CD8-positive, alpha-beta memory T cell (primary cell): ENCODE measurements around the gene NBEAL1. TPM values are rescaled to one million over a fixed set of nuclear protein-coding genes. Genes with fewer than 3 reads are reported as not detected.
"Not testable (repeated sequence)": the region's sequence is repeated elsewhere in the genome, so short reads cannot be mapped to it uniquely, and the experiment has no call there.

Experiments
- CTCF ChIA-PET: fragments of 350-600 bp; sonication (Branson Sonifier 250); formaldehyde crosslinking; loops from one replicate; lab custom pipeline; 2021; ENCODE audit warnings: antibody characterized with exemption; lab: Charles Lee
- POLR2A ChIA-PET: fragments of 350-600 bp; sonication (Branson Sonifier 250); formaldehyde crosslinking; loops from one replicate; lab custom pipeline; 2021; ENCODE audit warnings: antibody characterized with exemption; lab: Charles Lee
- DNase-seq, 5 donors: peaks; one replicate each; pipeline versions ENCODE4 v3.0.0 to v3.0.0-alpha.2; 2020 to 2022; ENCODE audit warnings: mixed read lengths in 1 of 5
- H3K27ac ChIP-seq: one replicate; pipeline ENCODE4 v1.7.0; 2013; ENCODE audit warnings: low read depth, mild to moderate bottlenecking, low read length, moderate library complexity
- H3K27me3 ChIP-seq: 2 replicates; pipeline ENCODE4 v1.7.0; 2013; ENCODE audit warnings: low read length, mild to moderate bottlenecking; ENCODE audit not compliant: insufficient read depth, poor library complexity, severe bottlenecking
- H3K36me3 ChIP-seq: 2 replicates; pipeline ENCODE4 v1.7.0; 2013; ENCODE audit warnings: mild to moderate bottlenecking, low read length, moderate library complexity; ENCODE audit not compliant: insufficient read depth
- H3K4me1 ChIP-seq: 2 replicates; pipeline ENCODE4 v1.7.0; 2013; ENCODE audit warnings: mild to moderate bottlenecking, low read length, moderate library complexity; ENCODE audit not compliant: insufficient read depth
- H3K4me3 ChIP-seq: 2 replicates; pipeline ENCODE4 v1.7.0; 2013; ENCODE audit warnings: mild to moderate bottlenecking, low read length
- H3K9me3 ChIP-seq: 2 replicates; pipeline ENCODE4 v1.7.0; 2013; ENCODE audit warnings: mild to moderate bottlenecking, low read length
- H3K27ac Mint-ChIP-seq, 8 donors: one replicate each; pipeline ENCODE4 v1.8.0; 2020 to 2021; ENCODE audit warnings: mixed read lengths in 8 of 8, mild to moderate bottlenecking in 6 of 8, inconsistent platforms in 3 of 8, moderate library complexity in 3 of 8
- H3K27me3 Mint-ChIP-seq, 2 donors: one replicate each; pipeline ENCODE4 v1.8.0; 2020 to 2021; ENCODE audit warnings: mixed read lengths in 2 of 2, mild to moderate bottlenecking in 1 of 2, moderate library complexity in 1 of 2
- H3K36me3 Mint-ChIP-seq, 3 donors: one replicate each; pipeline ENCODE4 v1.8.0; 2020 to 2021; ENCODE audit warnings: mixed read lengths in 3 of 3, inconsistent platforms in 1 of 3, mild to moderate bottlenecking in 1 of 3
- H3K4me1 Mint-ChIP-seq, 3 donors: one replicate each; pipeline ENCODE4 v1.8.0; 2020 to 2021; ENCODE audit warnings: mixed read lengths in 3 of 3, inconsistent platforms in 1 of 3, mild to moderate bottlenecking in 1 of 3
- H3K4me3 Mint-ChIP-seq, 7 donors: one replicate each; pipeline ENCODE4 v1.8.0; 2020 to 2021; ENCODE audit warnings: mixed read lengths in 7 of 7, mild to moderate bottlenecking in 6 of 7, moderate library complexity in 4 of 7, inconsistent platforms in 2 of 7
- H3K9me3 Mint-ChIP-seq, 5 donors: one replicate each; pipeline ENCODE4 v1.8.0; 2020 to 2022; ENCODE audit warnings: mixed read lengths in 5 of 5, mild to moderate bottlenecking in 3 of 5, moderate library complexity in 2 of 5, inconsistent platforms in 1 of 5
- polyA plus RNA-seq: library from polyadenylated mRNA; unstranded; fragments of 300-500 nt; fragmentation: Illumina TruSeq; gene quantifications from one replicate; pipeline ENCODE4 v1.2.3, GENCODE V29; 2021
- total RNA-seq, 2 experiments: library from RNA; stranded (reverse); gene quantifications; one replicate each; pipeline ENCODE4 v1.2.3, GENCODE V29; 2021

Gene NBEAL1
- total and polyA plus RNA-seq, 3 experiments from 2014 or later = 8.5 to 10.1 (median 8.6) TPM

GRCh38 chr2:202997113-202997512, 17.6 kb upstream of the NBEAL1 start:
- CTCF ChIA-PET, H3K9me3 Mint-ChIP-seq, H3K27me3 ChIP-seq, H3K4me3 ChIP-seq, H3K4me1 Mint-ChIP-seq, DNase-seq, H3K27ac Mint-ChIP-seq, H3K4me3 Mint-ChIP-seq, H3K36me3 ChIP-seq, H3K9me3 ChIP-seq, POLR2A ChIA-PET, H3K36me3 Mint-ChIP-seq, H3K4me1 ChIP-seq, H3K27ac ChIP-seq: not testable (repeated sequence)
- peaks cover 3 to 13% of the 10 kb centered on the region in 2 donors for H3K27me3 Mint-ChIP-seq

GRCh38 chr2:203002054-203002821, 12.4 kb upstream of the NBEAL1 start:
- Histone ChIP-seq H3K27ac (no peak overlapping the region), H3K9me3 (no peaks in the 10 kb centered on the region), H3K36me3 (no peaks in the 10 kb centered on the region), H3K27me3 (no peaks in the 10 kb centered on the region), H3K4me1 (no peaks in the 10 kb centered on the region), H3K4me3 (no peak overlapping the region)
- no peak for DNase-seq
- ChIA-PET CTCF (no interaction called here), POLR2A (no interaction called here)
- no peaks in the 10 kb centered on the region for H3K9me3 Mint-ChIP-seq
- H3K27me3 Mint-ChIP-seq = peaks cover 8 to 20% of the 10 kb centered on the region in 2 donors
- H3K27ac Mint-ChIP-seq = no peak overlapping the region
- no peaks in the 10 kb centered on the region for H3K4me1 Mint-ChIP-seq
- no peak overlapping the region for H3K4me3 Mint-ChIP-seq
- peaks cover 0 to 7% (median 0%) of the 10 kb centered on the region in 3 donors for H3K36me3 Mint-ChIP-seq

GRCh38 chr2:203003716-203004115, 11.0 kb upstream of the NBEAL1 start:
- Histone ChIP-seq H3K36me3 (no peaks in the 10 kb centered on the region), H3K9me3 (no peaks in the 10 kb centered on the region), H3K27ac (no peak overlapping the region), H3K27me3 (no peaks in the 10 kb centered on the region), H3K4me1 (no peaks in the 10 kb centered on the region), H3K4me3 (no peak overlapping the region)
- no peaks in the 10 kb centered on the region for H3K4me1 Mint-ChIP-seq
- no peak overlapping the region for H3K4me3 Mint-ChIP-seq
- peaks cover 0 to 3% (median 0%) of the 10 kb centered on the region in 5 donors for H3K9me3 Mint-ChIP-seq
- H3K27me3 Mint-ChIP-seq = peaks cover 10 to 25% of the 10 kb centered on the region in 2 donors
- DNase-seq = no peak
- H3K36me3 Mint-ChIP-seq = peaks cover 0 to 7% (median 0%) of the 10 kb centered on the region in 3 donors
- H3K27ac Mint-ChIP-seq = peak overlapping the region in 1 of 8 donors; percentile 38
- ChIA-PET CTCF (no interaction called here), POLR2A (no interaction called here)

- CTCF ChIA-PET = no interaction called here
- POLR2A ChIA-PET = no interaction called here
These were observed 2.0 kb downstream of the NBEAL1 start for GRCh38 chr2:203016716-203017115.

GRCh38 chr2:203018181-203018580, 3.5 kb downstream of the NBEAL1 start:
- POLR2A ChIA-PET = interaction anchor here (0.5 to 0.7 kb wide), 3 partner anchors 10 to 221 kb away, joined by 5 read pairs; partner anchors contain the start of gene CYP20A1
- H3K4me3 ChIP-seq = no peak overlapping the region
- peak overlapping the region; percentile 14 to 86 (median 55) for H3K27ac Mint-ChIP-seq

More at GRCh38 chr2:203016716-203017115, 2.0 kb downstream of the NBEAL1 start:
- Histone ChIP-seq H3K4me3 (no peak overlapping the region), H3K27ac (no peak overlapping the region), H3K27me3 (no peaks in the 10 kb centered on the region), H3K9me3 (no peaks in the 10 kb centered on the region), H3K36me3 (no peaks in the 10 kb centered on the region), H3K4me1 (peaks cover 26% of the 10 kb centered on the region)
- H3K36me3 Mint-ChIP-seq = peaks cover 0 to 8% (median 0%) of the 10 kb centered on the region in 3 donors
- DNase-seq = no peak
- H3K27me3 Mint-ChIP-seq = no peaks in the 10 kb centered on the region
- peak overlapping the region in 6 of 7 donors; percentile 1 to 56 (median 24) for H3K4me3 Mint-ChIP-seq
- H3K4me1 Mint-ChIP-seq = peaks cover 34 to 60% (median 46%) of the 10 kb centered on the region in 3 donors
- H3K27ac Mint-ChIP-seq = peak overlapping the region in 4 of 8 donors; percentile 24 to 68 (median 64)
- H3K9me3 Mint-ChIP-seq = no peaks in the 10 kb centered on the region

GRCh38 chr2:203019142-203019541, 4.5 kb downstream of the NBEAL1 start:
- peaks cover 0 to 6% (median 0%) of the 10 kb centered on the region in 3 donors for H3K36me3 Mint-ChIP-seq

More at GRCh38 chr2:203018181-203018580, 3.5 kb downstream of the NBEAL1 start:
- Histone ChIP-seq H3K4me1 (peaks cover 26% of the 10 kb centered on the region), H3K27ac (no peak overlapping the region), H3K9me3 (no peaks in the 10 kb centered on the region), H3K36me3 (no peaks in the 10 kb centered on the region), H3K27me3 (no peaks in the 10 kb centered on the region)
- Mint-ChIP-seq H3K9me3 (no peaks in the 10 kb centered on the region), H3K4me1 (peaks cover 34 to 58% (median 46%) of the 10 kb centered on the region in 3 donors), H3K27me3 (no peaks in the 10 kb centered on the region), H3K4me3 (peak overlapping the region in 5 of 7 donors; percentile 3 to 52 (median 14)), H3K36me3 (peaks cover 0 to 8% (median 0%) of the 10 kb centered on the region in 3 donors)
- CTCF ChIA-PET = interaction anchor here (1.6 kb wide), 1 partner anchor 17 kb away, joined by 4 read pairs; no protein-coding TSS in a partner anchor
- DNase-seq = no peak

GRCh38 chr2:203021991-203022390, 7.3 kb downstream of the NBEAL1 start:
- no peaks in the 10 kb centered on the region for H3K27me3 Mint-ChIP-seq
- Histone ChIP-seq H3K27ac (no peak overlapping the region), H3K4me3 (no peak overlapping the region), H3K27me3 (no peaks in the 10 kb centered on the region), H3K36me3 (no peaks in the 10 kb centered on the region), H3K4me1 (peaks cover 10% of the 10 kb centered on the region), H3K9me3 (no peaks in the 10 kb centered on the region)
- H3K9me3 Mint-ChIP-seq = no peaks in the 10 kb centered on the region
- CTCF ChIA-PET = interaction anchor here (1.2 kb wide), 1 partner anchor 8 kb away, joined by 3 read pairs; the partner anchor contains the start of gene NBEAL1
- POLR2A ChIA-PET = no interaction called here
- no peak overlapping the region for H3K4me3 Mint-ChIP-seq
- no peaks in the 10 kb centered on the region for H3K36me3 Mint-ChIP-seq
- DNase-seq = no peak
- no peak overlapping the region for H3K27ac Mint-ChIP-seq
- H3K4me1 Mint-ChIP-seq = peaks cover 19 to 31% (median 28%) of the 10 kb centered on the region in 3 donors

More at GRCh38 chr2:203019142-203019541, 4.5 kb downstream of the NBEAL1 start:
- Mint-ChIP-seq H3K9me3 (no peaks in the 10 kb centered on the region), H3K27me3 (no peaks in the 10 kb centered on the region), H3K4me1 (peaks cover 30 to 53% (median 41%) of the 10 kb centered on the region in 3 donors), H3K4me3 (no peak overlapping the region), H3K27ac (peak overlapping the region in 3 of 8 donors; percentile 14 to 71 (median 61))
- Histone ChIP-seq H3K4me3 (no peak overlapping the region), H3K4me1 (peaks cover 20% of the 10 kb centered on the region), H3K36me3 (no peaks in the 10 kb centered on the region), H3K9me3 (no peaks in the 10 kb centered on the region), H3K27me3 (no peaks in the 10 kb centered on the region), H3K27ac (no peak overlapping the region)
- ChIA-PET CTCF (no interaction called here), POLR2A (no interaction called here)
- no peak for DNase-seq

- Mint-ChIP-seq H3K4me1 (peaks cover 18 to 25% (median 24%) of the 10 kb centered on the region in 3 donors), H3K9me3 (no peaks in the 10 kb centered on the region), H3K4me3 (no peak overlapping the region), H3K27me3 (no peaks in the 10 kb centered on the region), H3K36me3 (no peaks in the 10 kb centered on the region), H3K27ac (peak overlapping the region in 1 of 8 donors; percentile 80)
- Histone ChIP-seq H3K36me3 (no peaks in the 10 kb centered on the region), H3K27ac (no peak overlapping the region), H3K4me3 (no peak overlapping the region), H3K9me3 (no peaks in the 10 kb centered on the region), H3K4me1 (peaks cover 8% of the 10 kb centered on the region), H3K27me3 (no peaks in the 10 kb centered on the region)
- POLR2A ChIA-PET = no interaction called here
- CTCF ChIA-PET = interaction anchor here (1.2 kb wide), 1 partner anchor 9 kb away, joined by 3 read pairs; the partner anchor contains the start of gene NBEAL1
- no peak for DNase-seq
These were observed 8.1 kb downstream of the NBEAL1 start for GRCh38 chr2:203022751-203023150.
